Activated CD8-positive, alpha-beta memory T cell treated with anti-CD3 and anti-CD28 coated beads, Interleukin-2, amount 50 U/mL, for 1 hour (primary cell): ENCODE data around the gene MCM9.
"Not testable (repeated sequence)": the region's sequence is repeated elsewhere in the genome, so short reads cannot be mapped to it uniquely, and the experiment has no call there.

Experiments
- DNase-seq: peaks from one replicate; pipeline ENCODE4 v3.0.0-alpha.2; 2020; ENCODE audit errors: extremely low read depth

The MCM9 gene

GRCh38 chr6:118893807-118894424, 41.0 kb downstream of the MCM9 start, which contains the start of gene ASF1A:
Gene ASF1A (plus strand): TSS chr6:118894152. CDS start chr6:118894414, 262 bp downstream.
- DNase-seq, result peak; percentile 87

DNA sequence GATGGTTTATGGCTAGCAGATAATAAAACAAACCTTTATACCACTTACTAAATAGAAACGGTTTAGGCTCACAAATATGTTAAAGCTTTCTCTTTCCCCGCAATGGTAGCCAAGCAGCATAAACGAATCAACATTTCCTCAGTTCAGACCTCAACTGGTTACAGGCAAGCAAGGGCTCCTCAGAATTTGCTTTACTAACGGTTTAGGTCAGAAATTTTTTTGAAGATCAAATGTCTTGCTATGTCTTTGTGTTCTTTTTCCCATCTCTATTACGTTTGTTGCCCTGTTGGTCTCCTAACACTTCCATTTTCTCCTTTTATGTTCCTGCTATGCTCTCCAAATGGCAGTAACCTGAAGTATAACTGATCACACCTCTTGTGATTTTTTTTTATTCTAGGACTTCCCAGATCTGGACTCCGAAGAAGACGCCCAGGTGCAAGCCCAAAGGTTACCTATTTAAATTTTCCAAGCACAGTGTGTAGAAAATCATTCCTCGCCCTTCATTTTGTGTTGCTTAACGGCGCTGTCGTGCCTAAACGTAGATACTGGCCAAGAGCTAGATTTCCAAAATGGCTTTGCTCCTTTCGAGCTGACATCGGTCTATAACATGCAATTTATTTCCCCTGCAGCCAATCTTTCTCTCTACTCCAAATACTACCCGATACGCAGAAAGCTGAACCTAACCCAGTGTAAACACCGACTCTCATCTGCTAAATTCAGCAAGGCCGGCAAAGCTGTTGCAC, 41.7 kb downstream of the MCM9 start:
- peak; percentile 27 for DNase-seq

DNA sequence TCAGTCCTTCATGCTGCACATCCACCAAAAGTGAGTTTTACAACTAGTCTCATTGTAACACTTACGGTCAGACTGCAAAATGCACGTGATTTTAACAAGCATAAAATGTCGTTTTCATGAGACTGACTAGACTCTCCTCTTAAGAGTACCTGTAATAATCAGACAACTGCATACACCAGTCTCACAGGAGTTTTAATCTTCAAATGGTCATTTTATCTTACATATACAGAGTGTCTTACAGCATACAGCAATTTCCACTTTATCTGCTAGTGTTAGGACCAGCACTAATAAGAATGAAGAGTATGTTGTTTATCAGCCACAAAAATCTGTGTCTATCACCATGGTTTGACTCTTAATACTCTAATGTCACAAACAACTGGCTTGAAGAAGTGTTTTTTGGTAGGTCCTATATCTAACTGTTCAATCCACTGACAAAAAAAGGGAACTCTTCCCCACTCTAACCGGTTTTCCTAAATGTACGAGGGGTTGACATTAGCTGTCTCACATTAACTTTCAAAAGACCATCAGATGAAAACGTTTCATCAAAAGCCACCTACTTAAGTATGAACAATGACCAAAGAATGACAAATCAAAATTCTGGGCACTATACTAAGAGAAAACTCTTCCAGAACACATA, 42.5 kb downstream of the MCM9 start:
- DNase-seq, result no peak

GRCh38 chr6:118890997-118891790, 43.8 kb downstream of the MCM9 start:
- no peak for DNase-seq

DNA sequence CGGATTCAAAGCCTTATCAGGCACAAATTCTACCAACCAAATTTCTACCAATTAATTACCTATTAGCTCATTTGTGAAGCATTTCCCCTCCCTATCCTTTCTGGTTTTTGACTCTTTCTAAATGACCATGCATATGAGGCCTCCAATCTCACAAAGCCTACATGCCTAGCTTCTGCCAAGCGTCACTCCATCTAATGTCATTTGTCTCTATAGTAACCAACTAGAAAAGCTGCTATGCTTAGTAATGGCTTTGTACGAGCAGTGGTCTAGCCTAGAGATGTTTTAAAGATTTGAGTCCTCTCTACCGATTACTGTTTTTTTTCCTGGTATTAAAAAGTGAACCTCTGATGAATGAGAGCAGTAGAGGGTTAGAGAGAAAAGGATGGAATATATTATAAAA, 45.8 kb downstream of the MCM9 start:
- no peak for DNase-seq

DNA sequence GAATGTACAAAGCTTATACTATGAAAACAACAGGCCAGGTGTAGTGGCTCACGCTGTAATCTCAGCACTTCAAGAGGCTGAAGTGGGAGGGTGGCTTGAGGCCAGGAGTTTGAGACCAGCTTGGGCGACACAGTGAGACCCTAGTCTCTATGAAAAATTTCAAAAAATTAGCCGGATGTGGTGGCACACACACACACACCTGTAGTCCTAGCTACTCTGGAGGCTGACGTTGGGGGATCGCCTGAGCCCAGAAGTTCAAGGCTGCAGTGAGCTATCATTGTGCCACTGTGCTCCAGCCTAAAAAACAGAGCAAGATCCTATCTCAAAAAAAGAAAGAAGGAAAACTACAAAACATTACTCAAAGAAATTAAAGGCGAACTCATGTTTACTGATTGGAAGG, 48.3 kb downstream of the MCM9 start:
- DNase-seq, result no peak

- no peak for DNase-seq
Observed at GRCh38 chr6:118882314-118882905, 52.5 kb downstream of the MCM9 start.

- no peak for DNase-seq
Observed at GRCh38 chr6:118881440-118882313, 53.3 kb downstream of the MCM9 start.

- DNase-seq, result no peak
Observed at GRCh38 chr6:118877806-118878205, 57.2 kb downstream of the MCM9 start.

- DNase-seq, result no peak
Observed at GRCh38 chr6:118876814-118877213, 58.1 kb downstream of the MCM9 start.

DNA sequence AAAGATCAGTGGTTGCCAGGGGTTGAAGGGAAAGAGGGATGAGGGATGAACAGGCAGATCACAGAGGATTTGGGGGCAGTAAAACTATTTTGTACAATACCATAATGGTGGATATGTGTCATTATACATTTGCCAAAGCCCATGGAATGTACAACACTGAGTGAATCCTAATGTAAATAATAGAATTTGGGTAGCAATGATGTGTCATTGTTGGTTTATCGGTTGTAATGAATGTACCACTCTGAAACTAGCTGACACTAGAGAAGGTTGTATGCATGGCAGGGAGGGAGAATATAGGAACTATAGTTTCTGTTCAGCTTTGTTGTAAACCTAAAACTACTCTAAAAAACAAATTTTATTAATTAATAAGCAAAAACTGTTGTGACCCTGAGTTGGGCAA, 58.8 kb downstream of the MCM9 start:
- DNase-seq, result no peak

- no peak for DNase-seq
Observed at GRCh38 chr6:118875672-118876071, 59.3 kb downstream of the MCM9 start.

GRCh38 chr6:118873239-118873638, 61.7 kb downstream of the MCM9 start:
- DNase-seq, result no peak

GRCh38 chr6:118872726-118873125, 62.2 kb downstream of the MCM9 start:
- DNase-seq, result no peak

- no peak for DNase-seq
Observed at GRCh38 chr6:118872318-118872717, 62.6 kb downstream of the MCM9 start.

- DNase-seq, result no peak
Observed at GRCh38 chr6:118871331-118871730, 63.6 kb downstream of the MCM9 start.

GRCh38 chr6:118869894-118870589, 64.9 kb downstream of the MCM9 start:
- no peak for DNase-seq

DNA sequence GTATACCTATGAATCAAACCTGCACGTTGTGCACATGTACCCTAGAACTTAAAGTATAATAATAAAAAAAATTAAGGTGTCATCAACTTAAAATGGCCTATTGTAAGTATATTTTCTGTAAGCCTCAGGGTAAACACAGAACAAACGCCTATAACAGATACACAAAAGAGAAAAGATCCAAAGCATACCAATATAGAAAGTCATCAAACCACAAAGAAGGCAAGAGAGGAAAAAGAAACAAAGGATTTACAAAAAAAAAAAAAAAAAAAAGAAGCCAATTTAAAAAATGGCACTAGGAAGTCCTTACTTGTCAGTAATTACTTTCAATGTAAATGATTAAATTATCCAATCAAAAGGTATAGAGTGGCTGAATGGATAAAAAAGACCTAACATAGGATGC, 65.6 kb downstream of the MCM9 start:
- DNase-seq, result no peak

DNA sequence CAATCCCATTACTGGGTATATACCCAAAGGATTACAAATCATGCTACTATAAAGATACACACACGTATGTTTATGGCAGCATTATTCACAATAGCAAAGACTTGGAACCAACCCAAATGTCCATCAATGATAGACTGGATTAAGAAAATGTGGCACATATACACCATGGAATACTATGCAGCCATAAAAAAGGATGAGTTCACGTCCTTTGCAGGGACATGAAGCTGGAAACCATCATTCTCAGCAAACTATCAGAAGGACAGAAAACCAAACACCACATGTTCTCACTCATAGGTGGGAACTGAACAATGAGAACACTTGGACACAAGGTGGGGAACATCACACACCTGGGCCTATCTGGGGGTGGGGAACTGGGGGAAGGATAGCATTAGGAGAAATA, 66.1 kb downstream of the MCM9 start:
- not testable (repeated sequence) for DNase-seq

GRCh38 chr6:118867181-118867580, 67.8 kb downstream of the MCM9 start:
- DNase-seq, result no peak
